Kidney epithelial cell (primary cell): Measurements from ENCODE around the gene CDK5RAP3. TPM values are rescaled to one million over a fixed set of nuclear protein-coding genes. Genes with fewer than 3 reads are reported as not detected.
"Not testable (repeated sequence)": the region's sequence is repeated elsewhere in the genome, so short reads cannot be mapped to it uniquely, and the experiment has no call there.

Experiments used
- DNase-seq: peaks from one replicate; pipeline ENCODE4 v3.0.0-alpha.2; 2010; ENCODE audit warnings: low read depth
- H3K27me3 ChIP-seq: 2 replicates; pipeline ENCODE4 v1.6.0; 2011; ENCODE audit warnings: low read length; ENCODE audit not compliant: control insufficient read depth, insufficient read depth
- H3K36me3 ChIP-seq: 2 replicates; pipeline ENCODE4 v1.5.1; 2011; ENCODE audit warnings: low read length; ENCODE audit not compliant: control insufficient read depth, insufficient read depth
- H3K4me3 ChIP-seq: 2 replicates; pipeline ENCODE4 v1.5.1; 2011; ENCODE audit warnings: low read depth, mild to moderate bottlenecking, control low read depth, low read length
- total RNA-seq: library from RNA; depleted of rRNA; stranded (reverse); fragments of >200 nt; gene quantifications from 2 replicates; pipeline ENCODE4 v1.2.3, GENCODE V29; 2015
- TF ChIP-seq, protein P1 (sequence below): IDR thresholded peaks from 2 replicates; pipeline ENCODE4 v1.5.1; 2011; ENCODE audit warnings: mild to moderate bottlenecking, moderate library complexity, low read length, control low read depth, inconsistent platforms; ENCODE audit not compliant: insufficient read depth, poor library complexity, severe bottlenecking

The CDK5RAP3 gene
- total RNA-seq, 1 donor from 2014 or later, result 95.1 TPM

- TF ChIP-seq, protein P1, sequence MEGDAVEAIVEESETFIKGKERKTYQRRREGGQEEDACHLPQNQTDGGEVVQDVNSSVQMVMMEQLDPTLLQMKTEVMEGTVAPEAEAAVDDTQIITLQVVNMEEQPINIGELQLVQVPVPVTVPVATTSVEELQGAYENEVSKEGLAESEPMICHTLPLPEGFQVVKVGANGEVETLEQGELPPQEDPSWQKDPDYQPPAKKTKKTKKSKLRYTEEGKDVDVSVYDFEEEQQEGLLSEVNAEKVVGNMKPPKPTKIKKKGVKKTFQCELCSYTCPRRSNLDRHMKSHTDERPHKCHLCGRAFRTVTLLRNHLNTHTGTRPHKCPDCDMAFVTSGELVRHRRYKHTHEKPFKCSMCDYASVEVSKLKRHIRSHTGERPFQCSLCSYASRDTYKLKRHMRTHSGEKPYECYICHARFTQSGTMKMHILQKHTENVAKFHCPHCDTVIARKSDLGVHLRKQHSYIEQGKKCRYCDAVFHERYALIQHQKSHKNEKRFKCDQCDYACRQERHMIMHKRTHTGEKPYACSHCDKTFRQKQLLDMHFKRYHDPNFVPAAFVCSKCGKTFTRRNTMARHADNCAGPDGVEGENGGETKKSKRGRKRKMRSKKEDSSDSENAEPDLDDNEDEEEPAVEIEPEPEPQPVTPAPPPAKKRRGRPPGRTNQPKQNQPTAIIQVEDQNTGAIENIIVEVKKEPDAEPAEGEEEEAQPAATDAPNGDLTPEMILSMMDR, result no peak
- no peaks in the 10 kb centered on the region for H3K36me3 ChIP-seq
- no peaks in the 10 kb centered on the region for H3K27me3 ChIP-seq
- no peak for DNase-seq
- no peak overlapping the region for H3K4me3 ChIP-seq
These were observed 41.5 kb upstream of the CDK5RAP3 start for GRCh38 chr17:47929218-47930000.

DNA sequence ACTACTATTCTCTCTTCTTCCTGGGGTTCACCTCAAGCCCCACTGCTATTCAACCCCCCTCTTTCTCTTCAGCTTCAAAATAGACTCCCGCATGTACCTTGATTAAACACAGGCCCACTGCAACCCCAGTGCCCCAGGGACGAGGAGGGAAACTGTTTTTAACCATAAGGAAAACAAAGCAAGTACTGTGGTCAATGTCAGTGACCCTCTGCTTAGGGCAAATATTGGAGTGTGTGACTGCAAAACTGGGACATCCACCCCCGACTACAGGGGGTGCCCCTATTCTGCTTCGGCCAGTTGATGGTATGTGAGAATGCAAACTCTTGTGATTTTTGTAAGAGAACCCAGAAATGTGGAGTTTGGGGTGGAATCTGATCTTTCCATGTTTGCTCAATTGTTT, 39.1 kb upstream of the CDK5RAP3 start:
- no peaks in the 10 kb centered on the region for H3K36me3 ChIP-seq
- TF ChIP-seq, protein P1, result no peak
- H3K27me3 ChIP-seq, result no peaks in the 10 kb centered on the region
- H3K4me3 ChIP-seq, result no peak overlapping the region
- no peak for DNase-seq

- Histone ChIP-seq H3K4me3 (no peak overlapping the region), H3K27me3 (no peaks in the 10 kb centered on the region), H3K36me3 (no peaks in the 10 kb centered on the region)
- no peak for DNase-seq
- TF ChIP-seq, protein P1, result no peak
These were observed 36.1 kb upstream of the CDK5RAP3 start for GRCh38 chr17:47934856-47935255.

- not testable (repeated sequence) for H3K27me3 ChIP-seq, H3K4me3 ChIP-seq, H3K36me3 ChIP-seq, DNase-seq
These were observed 35.4 kb upstream of the CDK5RAP3 start for GRCh38 chr17:47935468-47935867.

DNA sequence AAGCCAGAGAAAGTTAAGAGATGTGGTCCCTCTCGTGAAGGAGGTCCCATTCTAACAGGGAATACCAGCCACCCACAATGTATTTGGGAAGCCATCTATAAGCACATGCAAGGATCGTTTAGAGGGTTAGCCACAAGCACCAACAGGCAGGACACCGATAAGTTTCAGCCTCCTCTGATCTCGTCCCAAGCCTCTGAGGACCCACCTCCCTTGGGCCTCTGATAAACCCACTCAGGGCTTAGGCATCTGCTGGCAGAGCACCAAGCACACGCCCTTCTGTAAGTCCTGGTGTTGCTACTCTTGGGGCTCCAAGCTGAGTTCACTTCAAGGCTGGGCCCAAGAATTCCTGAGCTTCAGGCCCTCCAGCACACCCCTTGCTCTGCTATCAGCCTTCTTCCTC, 35.0 kb upstream of the CDK5RAP3 start:
- TF ChIP-seq, protein P1, result no peak
- Histone ChIP-seq H3K36me3 (no peaks in the 10 kb centered on the region), H3K27me3 (no peaks in the 10 kb centered on the region), H3K4me3 (no peak overlapping the region)
- DNase-seq, result no peak

- no peak overlapping the region for H3K4me3 ChIP-seq
- no peaks in the 10 kb centered on the region for H3K27me3 ChIP-seq
- DNase-seq, result no peak
- TF ChIP-seq, protein P1, result no peak
- no peaks in the 10 kb centered on the region for H3K36me3 ChIP-seq
These were observed 33.0 kb upstream of the CDK5RAP3 start for GRCh38 chr17:47937941-47938340.
